Fibroblast of villous mesenchyme (primary cell): ENCODE measurements around the gene NEK9. TPM values are rescaled to one million over a fixed set of nuclear protein-coding genes. Genes with fewer than 3 reads are reported as not detected.

Source experiments
- DNase-seq: peaks from one replicate; pipeline ENCODE4 v3.0.0-alpha.2; 2010; ENCODE audit warnings: low read depth
- H3K4me3 ChIP-seq: 2 replicates; pipeline ENCODE4 v1.5.1; 2011; ENCODE audit warnings: low read depth, mild to moderate bottlenecking, low read length
- CTCF ChIP-seq: IDR thresholded peaks from 2 replicates; pipeline ENCODE4 v1.5.1; 2012; ENCODE audit warnings: low read depth, mild to moderate bottlenecking, low read length; ENCODE audit not compliant: insufficient read depth
- total RNA-seq: library from RNA; depleted of rRNA; stranded (reverse); fragments of >200 nt; gene quantifications from 2 replicates; pipeline ENCODE4 v1.2.3, GENCODE V29; 2012

Gene NEK9
- 32.0 and 39.3 TPM in 2 replicates for total RNA-seq

GRCh38 chr14:75126679-75127473, at the start of gene NEK9:
Gene NEK9 (minus strand): TSS chr14:75127048. CDS start chr14:75126921, 127 bp downstream.
- TF ChIP-seq CTCF, result no peak
- H3K4me3 ChIP-seq, result peak within 1 kb of the TSS; percentile 68
- DNase-seq, result peak; percentile 76

- no peak for TF ChIP-seq CTCF
- DNase-seq, result peak; percentile 93
- peak within 1 kb of the TSS; percentile 97 for H3K4me3 ChIP-seq
Observed at GRCh38 chr14:75176142-75176820, 49.4 kb upstream of the NEK9 start, which contains the start of gene TMED10. Gene TMED10 (minus strand): TSS chr14:75176612. CDS start chr14:75176579, 33 bp downstream.

DNA sequence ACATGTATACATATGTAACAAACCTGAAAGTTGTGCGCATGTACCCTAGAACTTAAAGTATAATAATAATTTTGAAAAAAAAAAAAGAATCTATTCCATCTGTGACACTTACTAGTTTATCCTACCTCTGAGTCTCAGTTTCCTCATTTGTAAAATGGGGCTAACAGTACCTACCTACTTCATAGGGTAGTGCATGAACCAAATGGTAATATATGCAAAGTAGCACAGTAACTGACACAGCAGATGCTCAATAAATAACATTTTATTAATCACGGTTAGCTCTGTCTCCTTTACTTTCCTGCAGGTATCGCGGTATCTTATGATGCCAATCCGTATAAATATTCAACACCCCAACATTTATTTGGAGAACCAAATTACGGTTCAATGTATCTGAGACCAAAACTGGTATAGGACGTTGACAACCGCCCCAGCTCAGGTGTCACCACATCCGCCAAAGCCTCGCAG, 48.9 kb upstream of the NEK9 start:
- peak overlapping the region; percentile 97 for H3K4me3 ChIP-seq
- no peak for DNase-seq
- TF ChIP-seq CTCF, result no peak

- TF ChIP-seq CTCF, result no peak
- H3K4me3 ChIP-seq, result peak overlapping the region; percentile 97
- DNase-seq, result no peak
Observed at GRCh38 chr14:75174066-75174465, 47.2 kb upstream of the NEK9 start.

GRCh38 chr14:75170772-75171171, 43.9 kb upstream of the NEK9 start:
- no peak for TF ChIP-seq CTCF
- no peak overlapping the region for H3K4me3 ChIP-seq
- DNase-seq, result peak; percentile 66

DNA sequence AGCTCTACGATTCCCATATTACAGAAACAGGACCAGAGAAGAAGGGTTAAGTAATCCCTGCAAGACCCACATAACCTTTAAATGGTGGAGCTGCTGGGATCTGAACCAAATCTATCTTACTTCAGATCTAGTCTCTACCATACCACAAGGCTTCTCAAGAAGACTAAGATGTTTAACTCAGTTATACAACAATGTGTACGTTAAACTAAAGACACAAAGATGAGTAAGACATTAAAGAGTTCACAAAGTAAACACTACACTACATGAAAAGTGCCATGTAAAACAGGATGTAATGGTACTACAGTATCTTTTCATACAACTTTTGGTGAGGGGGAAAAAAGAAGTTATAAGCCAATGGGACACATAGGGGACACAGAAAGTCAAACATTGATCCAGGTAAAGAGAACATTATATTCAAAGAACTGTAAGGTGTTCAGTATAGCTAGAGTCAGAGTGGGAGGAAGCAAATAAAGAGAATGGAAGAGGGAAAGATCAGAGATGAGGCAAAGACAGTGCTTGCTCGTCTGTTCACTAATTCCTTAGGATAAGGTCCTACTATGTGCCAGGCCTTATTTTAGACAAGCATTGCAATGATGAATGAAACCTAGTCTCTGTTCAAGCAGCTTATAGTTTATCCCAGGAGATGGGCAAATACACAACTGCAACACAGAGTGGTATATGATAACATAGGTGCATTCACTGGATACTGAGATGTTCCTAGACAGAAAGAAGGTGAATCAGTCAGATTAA, 41.9 kb upstream of the NEK9 start:
- no peak overlapping the region for H3K4me3 ChIP-seq
- no peak for TF ChIP-seq CTCF
- no peak for DNase-seq
